Measurements from ENCODE around the gene SLC24A1.

The SLC24A1 gene

GRCh38 chr15:65621638-65622037 is at the start of gene SLC24A1:
Gene SLC24A1, plus strand, starts transcription at chr15:65621938. Its CDS starts 2,143 bp downstream, at chr15:65624081.
- no peaks in the 10 kb centered on the region for H3K4me1 ChIP-seq
- H3K36me3 ChIP-seq (replicated peaks) = no peaks in the 10 kb centered on the region
- H3K27me3 ChIP-seq (ENCODE audit: low read depth) = no peaks in the 10 kb centered on the region
- no peak for DNase-seq (ENCODE audit: low spot score in 2 of 2)
- no peak within 1 kb of the TSS for H3K4me3 ChIP-seq
- no peaks in the 10 kb centered on the region for H3K9me3 ChIP-seq
- in situ Hi-C loops (cut with MboI; ENCODE audit: low sequenced_read_pairs) = no loop called here

- Histone ChIP-seq H3K9me3 (no peaks in the 10 kb centered on the region), H3K27me3 (ENCODE audit: low read depth) (no peaks in the 10 kb centered on the region), H3K4me1 (peaks cover 12% of the 10 kb centered on the region), H3K4me3 (no peak overlapping the region), H3K36me3 (replicated peaks) (peaks cover 81% of the 10 kb centered on the region)
- in situ Hi-C loops (cut with MboI; ENCODE audit: low sequenced_read_pairs) = no loop called here
- no peak for DNase-seq (ENCODE audit: low spot score in 2 of 2)
These were observed 49.8 kb upstream of the SLC24A1 start for GRCh38 chr15:65571971-65572370.

- no peaks in the 10 kb centered on the region for H3K27me3 ChIP-seq (ENCODE audit: low read depth)
- in situ Hi-C loops (cut with MboI; ENCODE audit: low sequenced_read_pairs) = no loop called here
- H3K4me1 ChIP-seq = peaks cover 12% of the 10 kb centered on the region
- no peak overlapping the region for H3K4me3 ChIP-seq
- no peak for DNase-seq (ENCODE audit: low spot score in 2 of 2)
- H3K9me3 ChIP-seq = no peaks in the 10 kb centered on the region
- peaks cover 82% of the 10 kb centered on the region for H3K36me3 ChIP-seq (replicated peaks)
These were observed 45.1 kb upstream of the SLC24A1 start for GRCh38 chr15:65576664-65577063.

GRCh38 chr15:65577129-65577996 is 44.4 kb upstream of the SLC24A1 start:
- in situ Hi-C loops (cut with MboI; ENCODE audit: low sequenced_read_pairs) = no loop called here
- no peak for DNase-seq (ENCODE audit: low spot score in 2 of 2)

GRCh38 chr15:65578904-65579728 is 42.6 kb upstream of the SLC24A1 start:
- H3K27me3 ChIP-seq (ENCODE audit: low read depth) = no peaks in the 10 kb centered on the region
- no peaks in the 10 kb centered on the region for H3K9me3 ChIP-seq
- in situ Hi-C loops (cut with MboI; ENCODE audit: low sequenced_read_pairs) = no loop called here
- H3K4me1 ChIP-seq = peaks cover 14% of the 10 kb centered on the region
- peaks cover 87% of the 10 kb centered on the region for H3K36me3 ChIP-seq (replicated peaks)
- no peak overlapping the region for H3K4me3 ChIP-seq
- no peak for DNase-seq (ENCODE audit: low spot score in 2 of 2)

More at GRCh38 chr15:65577129-65577996, 44.4 kb upstream of the SLC24A1 start:
- Histone ChIP-seq H3K4me1 (peaks cover 12% of the 10 kb centered on the region), H3K36me3 (replicated peaks) (peaks cover 81% of the 10 kb centered on the region), H3K9me3 (no peaks in the 10 kb centered on the region), H3K27me3 (ENCODE audit: low read depth) (no peaks in the 10 kb centered on the region), H3K4me3 (no peak overlapping the region)

GRCh38 chr15:65579762-65580161 is 42.0 kb upstream of the SLC24A1 start:
- in situ Hi-C loops (cut with MboI; ENCODE audit: low sequenced_read_pairs) = no loop called here
- peaks cover 18% of the 10 kb centered on the region for H3K4me1 ChIP-seq
- peaks cover 87% of the 10 kb centered on the region for H3K36me3 ChIP-seq (replicated peaks)

GRCh38 chr15:65580287-65580686 is 41.5 kb upstream of the SLC24A1 start:
- peaks cover 18% of the 10 kb centered on the region for H3K4me1 ChIP-seq
- no peaks in the 10 kb centered on the region for H3K27me3 ChIP-seq (ENCODE audit: low read depth)
- no peak overlapping the region for H3K4me3 ChIP-seq
- H3K36me3 ChIP-seq (replicated peaks) = peaks cover 88% of the 10 kb centered on the region
- no peaks in the 10 kb centered on the region for H3K9me3 ChIP-seq
- no peak for DNase-seq (ENCODE audit: low spot score in 2 of 2)
- in situ Hi-C loops (cut with MboI; ENCODE audit: low sequenced_read_pairs) = no loop called here

More at GRCh38 chr15:65579762-65580161, 42.0 kb upstream of the SLC24A1 start:
- no peak for DNase-seq (ENCODE audit: low spot score in 2 of 2)
- Histone ChIP-seq H3K9me3 (no peaks in the 10 kb centered on the region), H3K27me3 (ENCODE audit: low read depth) (no peaks in the 10 kb centered on the region), H3K4me3 (no peak overlapping the region)

- Histone ChIP-seq H3K36me3 (replicated peaks) (peaks cover 80% of the 10 kb centered on the region), H3K9me3 (no peaks in the 10 kb centered on the region), H3K4me3 (no peak overlapping the region), H3K4me1 (peaks cover 6% of the 10 kb centered on the region), H3K27me3 (ENCODE audit: low read depth) (no peaks in the 10 kb centered on the region)
- in situ Hi-C loops (cut with MboI; ENCODE audit: low sequenced_read_pairs) = no loop called here
- no peak for DNase-seq (ENCODE audit: low spot score in 2 of 2)
These were observed 38.0 kb upstream of the SLC24A1 start for GRCh38 chr15:65583701-65584100.

GRCh38 chr15:65584241-65584640 is 37.5 kb upstream of the SLC24A1 start:
- Histone ChIP-seq H3K4me1 (peaks cover 6% of the 10 kb centered on the region), H3K4me3 (no peak overlapping the region), H3K36me3 (replicated peaks) (peaks cover 80% of the 10 kb centered on the region), H3K27me3 (ENCODE audit: low read depth) (no peaks in the 10 kb centered on the region), H3K9me3 (no peaks in the 10 kb centered on the region)
- in situ Hi-C loops (cut with MboI; ENCODE audit: low sequenced_read_pairs) = no loop called here
- DNase-seq (ENCODE audit: low spot score in 2 of 2) = no peak

GRCh38 chr15:65587094-65587493 is 34.6 kb upstream of the SLC24A1 start:
- Histone ChIP-seq H3K36me3 (replicated peaks) (peaks cover 83% of the 10 kb centered on the region), H3K27me3 (ENCODE audit: low read depth) (no peaks in the 10 kb centered on the region), H3K4me1 (peaks cover 6% of the 10 kb centered on the region), H3K9me3 (no peaks in the 10 kb centered on the region), H3K4me3 (no peak overlapping the region)
- DNase-seq (ENCODE audit: low spot score in 2 of 2) = no peak
- in situ Hi-C loops (cut with MboI; ENCODE audit: low sequenced_read_pairs) = no loop called here

- peak; percentile 60 to 64 for DNase-seq (ENCODE audit: low spot score in 2 of 2)
- Histone ChIP-seq H3K9me3 (no peaks in the 10 kb centered on the region), H3K36me3 (replicated peaks) (peaks cover 71% of the 10 kb centered on the region), H3K4me1 (no peaks in the 10 kb centered on the region; the same call in 1 of the 2 replicates), H3K4me3 (no peak overlapping the region), H3K27me3 (ENCODE audit: low read depth) (no peaks in the 10 kb centered on the region)
- in situ Hi-C loops (cut with MboI; ENCODE audit: low sequenced_read_pairs) = no loop called here
These were observed 25.8 kb upstream of the SLC24A1 start for GRCh38 chr15:65595960-65596359.

- Histone ChIP-seq H3K9me3 (no peaks in the 10 kb centered on the region), H3K4me3 (no peak overlapping the region), H3K4me1 (no peaks in the 10 kb centered on the region), H3K36me3 (replicated peaks) (peaks cover 65% of the 10 kb centered on the region), H3K27me3 (ENCODE audit: low read depth) (no peaks in the 10 kb centered on the region)
- in situ Hi-C loops (cut with MboI; ENCODE audit: low sequenced_read_pairs) = no loop called here
- DNase-seq (ENCODE audit: low spot score in 2 of 2) = no peak
These were observed 23.3 kb upstream of the SLC24A1 start for GRCh38 chr15:65598468-65598867.

- Histone ChIP-seq H3K9me3 (no peaks in the 10 kb centered on the region), H3K4me1 (no peaks in the 10 kb centered on the region), H3K36me3 (replicated peaks) (peaks cover 72% of the 10 kb centered on the region), H3K4me3 (no peak overlapping the region), H3K27me3 (ENCODE audit: low read depth) (no peaks in the 10 kb centered on the region)
- in situ Hi-C loops (cut with MboI; ENCODE audit: low sequenced_read_pairs) = no loop called here
- no peak for DNase-seq (ENCODE audit: low spot score in 2 of 2)
These were observed 22.1 kb upstream of the SLC24A1 start for GRCh38 chr15:65599677-65600076.

GRCh38 chr15:65603134-65603533 is 18.6 kb upstream of the SLC24A1 start:
- Histone ChIP-seq H3K9me3 (no peaks in the 10 kb centered on the region), H3K36me3 (replicated peaks) (peaks cover 63% of the 10 kb centered on the region)
- in situ Hi-C loops (cut with MboI; ENCODE audit: low sequenced_read_pairs) = no loop called here

More at GRCh38 chr15:65603134-65603533, 18.6 kb upstream of the SLC24A1 start:
- H3K4me1 ChIP-seq = no peaks in the 10 kb centered on the region
- no peaks in the 10 kb centered on the region for H3K27me3 ChIP-seq (ENCODE audit: low read depth)
- no peak overlapping the region for H3K4me3 ChIP-seq
- DNase-seq (ENCODE audit: low spot score in 2 of 2) = no peak

All from HAP-1 (cell line).